Measurements from ENCODE around the gene MRPL9. TPM values are rescaled to one million over a fixed set of nuclear protein-coding genes. Genes with fewer than 3 reads are reported as not detected.

MRPL9 gene
- total RNA-seq, 3 donors from 2014 or later (not counting 1 experiment from before 2014, with no cell fraction given), result 93.6 to 110 (median 107) TPM

DNA sequence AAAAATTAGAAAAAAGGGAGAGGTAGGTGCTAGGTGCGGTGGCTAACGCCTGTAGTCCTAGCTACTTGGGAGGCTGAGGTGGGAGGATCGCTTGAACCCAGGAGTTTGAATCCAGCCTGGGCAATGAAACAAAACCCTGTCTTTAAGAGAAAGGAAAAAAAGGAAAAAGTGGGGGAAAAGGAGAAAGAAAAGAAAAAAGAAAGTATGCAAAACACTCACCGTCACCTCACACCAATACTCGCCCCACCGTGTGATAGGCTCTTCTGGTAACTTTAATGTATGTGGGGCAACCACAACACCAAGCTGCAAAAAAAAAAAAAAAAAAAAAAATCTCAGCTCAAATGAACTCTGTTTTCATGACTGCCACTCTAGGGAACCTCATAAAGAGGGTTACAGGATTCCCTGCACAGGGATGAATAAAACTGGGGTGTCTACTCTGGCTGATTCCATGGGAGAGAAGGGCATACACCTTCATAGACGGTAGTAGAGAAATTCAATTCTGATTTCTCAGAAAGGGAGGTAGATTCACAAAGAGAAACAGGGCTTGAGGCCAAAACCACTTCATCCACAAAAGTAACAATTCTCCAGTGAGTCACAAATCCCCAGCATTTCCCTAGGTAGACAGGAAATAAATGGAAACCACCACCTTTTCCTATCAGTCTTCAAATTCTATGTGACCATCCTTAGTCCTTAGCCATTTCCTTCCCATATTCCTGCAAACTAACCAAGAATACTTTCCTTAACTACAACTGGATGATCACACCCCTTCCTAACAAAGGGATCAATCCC, 2.5 kb downstream of the MRPL9 start:
- DNase-seq (no peak), ATAC-seq (no peak)
- peak overlapping the region; percentile 6 for H3K4me3 Mint-ChIP-seq
- H3K9me3 Mint-ChIP-seq, result no peaks in the 10 kb centered on the region
- H3K4me3 ChIP-seq (ENCODE audit: low read length), result no peak overlapping the region
- no peaks in the 10 kb centered on the region for H3K9me3 ChIP-seq (ENCODE audit: control insufficient read depth, insufficient read depth, low read length)
- no peak overlapping the region for H3K27ac ChIP-seq (ENCODE audit: low read length)
- peak overlapping the region; percentile 13 to 65 for H3K27ac Mint-ChIP-seq
- H3K27me3 ChIP-seq (ENCODE audit: control insufficient read depth, insufficient read depth, low read length), result no peaks in the 10 kb centered on the region
- no peaks in the 10 kb centered on the region for H3K36me3 Mint-ChIP-seq
- H3K36me3 ChIP-seq (ENCODE audit: control insufficient read depth, insufficient read depth, low read length), result peaks cover 24% of the 10 kb centered on the region
- peaks cover 16% of the 10 kb centered on the region for H3K4me1 ChIP-seq (ENCODE audit: control insufficient read depth, insufficient read depth, low read length)
- 100% methylated on average over 3 of the region's 7 CpGs for WGBS (ENCODE audit: insufficient coverage)
- intact Hi-C loops (cut with micrococcal nuclease), result no loop called here
- TF ChIP-seq, protein P1, sequence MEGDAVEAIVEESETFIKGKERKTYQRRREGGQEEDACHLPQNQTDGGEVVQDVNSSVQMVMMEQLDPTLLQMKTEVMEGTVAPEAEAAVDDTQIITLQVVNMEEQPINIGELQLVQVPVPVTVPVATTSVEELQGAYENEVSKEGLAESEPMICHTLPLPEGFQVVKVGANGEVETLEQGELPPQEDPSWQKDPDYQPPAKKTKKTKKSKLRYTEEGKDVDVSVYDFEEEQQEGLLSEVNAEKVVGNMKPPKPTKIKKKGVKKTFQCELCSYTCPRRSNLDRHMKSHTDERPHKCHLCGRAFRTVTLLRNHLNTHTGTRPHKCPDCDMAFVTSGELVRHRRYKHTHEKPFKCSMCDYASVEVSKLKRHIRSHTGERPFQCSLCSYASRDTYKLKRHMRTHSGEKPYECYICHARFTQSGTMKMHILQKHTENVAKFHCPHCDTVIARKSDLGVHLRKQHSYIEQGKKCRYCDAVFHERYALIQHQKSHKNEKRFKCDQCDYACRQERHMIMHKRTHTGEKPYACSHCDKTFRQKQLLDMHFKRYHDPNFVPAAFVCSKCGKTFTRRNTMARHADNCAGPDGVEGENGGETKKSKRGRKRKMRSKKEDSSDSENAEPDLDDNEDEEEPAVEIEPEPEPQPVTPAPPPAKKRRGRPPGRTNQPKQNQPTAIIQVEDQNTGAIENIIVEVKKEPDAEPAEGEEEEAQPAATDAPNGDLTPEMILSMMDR (IDR thresholded peaks at IDR 0.05), result no peak
- no peaks in the 10 kb centered on the region for H3K27me3 Mint-ChIP-seq (ENCODE audit: low read depth in 2 of 2)
- H3K4me1 Mint-ChIP-seq, result peaks cover 31 to 37% of the 10 kb centered on the region in 2 donors

DNA sequence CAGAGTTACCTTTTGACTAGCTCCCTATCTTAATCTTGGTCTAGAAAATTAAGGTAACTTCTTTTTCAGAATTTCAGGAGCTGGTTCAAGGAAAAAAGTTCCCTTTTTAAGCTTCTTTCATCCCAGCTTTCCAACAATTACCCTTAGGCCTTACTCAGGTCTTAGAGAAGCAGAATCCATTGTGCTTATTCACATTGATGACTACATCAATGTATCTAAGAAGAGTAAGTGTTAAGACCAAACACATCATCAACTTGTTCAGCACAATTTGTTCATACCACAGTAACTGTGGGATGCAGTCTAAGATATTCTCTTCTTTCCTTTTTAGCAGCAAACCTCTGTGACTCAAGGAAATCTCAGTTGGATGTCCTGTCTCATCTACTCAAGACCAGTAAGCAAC, 4.1 kb downstream of the MRPL9 start:
- TF ChIP-seq, protein P1 (IDR thresholded peaks at IDR 0.05), result no peak
- Mint-ChIP-seq H3K4me3 (no peak overlapping the region), H3K27ac (no peak overlapping the region), H3K9me3 (no peaks in the 10 kb centered on the region), H3K4me1 (peaks cover 29 to 34% of the 10 kb centered on the region in 2 donors), H3K27me3 (ENCODE audit: low read depth in 2 of 2) (no peaks in the 10 kb centered on the region), H3K36me3 (no peaks in the 10 kb centered on the region)
- intact Hi-C loops (cut with micrococcal nuclease), result loop anchor here (2.0 kb wide), 1 partner anchor 20 kb away; no protein-coding TSS in a partner anchor
- DNase-seq (no peak), ATAC-seq (no peak)
- Histone ChIP-seq H3K4me3 (ENCODE audit: low read length) (no peak overlapping the region), H3K36me3 (ENCODE audit: control insufficient read depth, insufficient read depth, low read length) (peaks cover 24% of the 10 kb centered on the region), H3K27me3 (ENCODE audit: control insufficient read depth, insufficient read depth, low read length) (no peaks in the 10 kb centered on the region), H3K9me3 (ENCODE audit: control insufficient read depth, insufficient read depth, low read length) (no peaks in the 10 kb centered on the region), H3K4me1 (ENCODE audit: control insufficient read depth, insufficient read depth, low read length) (peaks cover 16% of the 10 kb centered on the region), H3K27ac (ENCODE audit: low read length) (no peak overlapping the region)

DNA sequence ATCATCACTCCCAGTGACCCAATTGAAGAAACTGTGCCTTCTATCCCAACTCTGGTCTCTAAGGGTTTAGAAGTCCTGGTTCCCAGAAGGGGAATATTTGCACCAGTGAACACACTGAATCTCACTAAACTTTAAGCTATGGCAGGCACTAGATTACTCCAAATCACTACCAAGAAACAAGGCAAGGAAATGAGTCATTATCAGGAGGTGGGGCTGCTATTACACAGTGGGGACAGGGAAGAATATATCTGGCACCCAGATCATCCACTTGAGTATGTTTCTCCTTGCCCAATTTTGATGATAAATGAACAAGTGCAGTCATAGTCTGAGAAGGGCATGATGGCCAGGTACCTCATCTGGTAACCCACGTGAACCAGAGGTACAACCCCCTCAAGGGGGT, 7.0 kb downstream of the MRPL9 start:
- peaks cover 5% of the 10 kb centered on the region for H3K4me1 ChIP-seq (ENCODE audit: control insufficient read depth, insufficient read depth, low read length)
- H3K9me3 Mint-ChIP-seq, result no peaks in the 10 kb centered on the region
- H3K27me3 Mint-ChIP-seq (ENCODE audit: low read depth in 2 of 2), result peaks cover 3 to 6% of the 10 kb centered on the region in 2 donors
- peaks cover 10 to 15% of the 10 kb centered on the region in 2 donors for H3K4me1 Mint-ChIP-seq
- H3K4me3 Mint-ChIP-seq, result no peak overlapping the region
- H3K9me3 ChIP-seq (ENCODE audit: control insufficient read depth, insufficient read depth, low read length), result no peaks in the 10 kb centered on the region
- TF ChIP-seq, protein P1 (IDR thresholded peaks at IDR 0.05), result no peak
- ATAC-seq (peak in 2 of 3 donors; percentile 63 to 82), DNase-seq (no peak)
- intact Hi-C loops (cut with micrococcal nuclease), result no loop called here
- no peaks in the 10 kb centered on the region for H3K27me3 ChIP-seq (ENCODE audit: control insufficient read depth, insufficient read depth, low read length)
- 90% methylated on average over 1 of the region's 1 CpG for WGBS (ENCODE audit: insufficient coverage)
- peaks cover 18% of the 10 kb centered on the region for H3K36me3 ChIP-seq (ENCODE audit: control insufficient read depth, insufficient read depth, low read length)
- H3K27ac ChIP-seq (ENCODE audit: low read length), result no peak overlapping the region
- H3K4me3 ChIP-seq (ENCODE audit: low read length), result no peak overlapping the region
- H3K27ac Mint-ChIP-seq, result peak overlapping the region; percentile 56 to 64
- no peaks in the 10 kb centered on the region for H3K36me3 Mint-ChIP-seq

All from natural killer cell (primary cell).